Measurements from ENCODE around the gene S100P.

The S100P gene

GRCh38 chr4:6673191-6673659 is 20.5 kb upstream of the S100P start:
- DNase-seq (ENCODE audit: low read depth in 2 of 2): peak in 1 of 2 donors; percentile 61

GRCh38 chr4:6673660-6674499 is 19.8 kb upstream of the S100P start:
- peak; percentile 91 to 94 for DNase-seq (ENCODE audit: low read depth in 2 of 2)

GRCh38 chr4:6674500-6675149 is 19.1 kb upstream of the S100P start:
- no peak for DNase-seq (ENCODE audit: low read depth in 2 of 2)

GRCh38 chr4:6676722-6677558 is 16.7 kb upstream of the S100P start:
- no peak for DNase-seq (ENCODE audit: low read depth in 2 of 2)

- no peak for DNase-seq (ENCODE audit: low read depth in 2 of 2)
Measured at GRCh38 chr4:6680372-6681034, 13.2 kb upstream of the S100P start.

GRCh38 chr4:6681191-6681590 is 12.5 kb upstream of the S100P start:
- DNase-seq (ENCODE audit: low read depth in 2 of 2): no peak

GRCh38 chr4:6682862-6683590 is 10.7 kb upstream of the S100P start:
- no peak for DNase-seq (ENCODE audit: low read depth in 2 of 2)

GRCh38 chr4:6684656-6685055 is 9.0 kb upstream of the S100P start:
- DNase-seq (ENCODE audit: low read depth in 2 of 2): no peak

- no peak for DNase-seq (ENCODE audit: low read depth in 2 of 2)
Measured at GRCh38 chr4:6686104-6686787, 7.4 kb upstream of the S100P start.

- no peak for DNase-seq (ENCODE audit: low read depth in 2 of 2)
Measured at GRCh38 chr4:6687947-6688878, 5.5 kb upstream of the S100P start.

GRCh38 chr4:6688879-6689505 is 4.7 kb upstream of the S100P start:
- peak; percentile 70 to 80 for DNase-seq (ENCODE audit: low read depth in 2 of 2)

- DNase-seq (ENCODE audit: low read depth in 2 of 2): no peak
Measured at GRCh38 chr4:6689506-6689960, 4.1 kb upstream of the S100P start.

GRCh38 chr4:6692379-6692778 is 1.3 kb upstream of the S100P start:
- DNase-seq (ENCODE audit: low read depth in 2 of 2): no peak

- DNase-seq (ENCODE audit: low read depth in 2 of 2): no peak
Measured at GRCh38 chr4:6692806-6693205, 872 bp upstream of the S100P start.

- DNase-seq (ENCODE audit: low read depth in 2 of 2): no peak
Measured at GRCh38 chr4:6694177-6694901, 661 bp downstream of the S100P start.

- no peak for DNase-seq (ENCODE audit: low read depth in 2 of 2)
Measured at GRCh38 chr4:6695660-6696610, 2.3 kb downstream of the S100P start.

GRCh38 chr4:6696611-6697010 is 2.9 kb downstream of the S100P start:
- no peak for DNase-seq (ENCODE audit: low read depth in 2 of 2)
